Activated naive CD8-positive, alpha-beta T cell treated with anti-CD3 and anti-CD28 coated beads, Interleukin-2, amount 10 ng/mL, durations not matched to agents 7 days and 5 days (primary cell): Measurements from ENCODE around the gene BANF2. TPM values are rescaled to one million over a fixed set of nuclear protein-coding genes. Genes with fewer than 3 reads are reported as not detected.

Experiments used
- ATAC-seq: fragments of 150-1000 bp; cut with Tn5 transposase; one replicate; pipeline ENCODE4 v1.10.0; 2021; ENCODE audit warnings: low read depth, moderate library complexity
- POLR2A ChIA-PET: fragments of 350-600 bp; sonication (Branson Sonifier 250); formaldehyde crosslinking; loops from one replicate; lab custom pipeline; 2021; ENCODE audit warnings: antibody characterized with exemption; lab: Charles Lee
- DNase-seq: peaks from one replicate; pipeline ENCODE4 v3.0.0; 2021
- H3K27ac Mint-ChIP-seq: one replicate; pipeline ENCODE4 v1.8.0; 2022; ENCODE audit warnings: mild to moderate bottlenecking, mixed read lengths
- H3K27me3 Mint-ChIP-seq: one replicate; pipeline ENCODE4 v1.8.0; 2022; ENCODE audit warnings: mild to moderate bottlenecking, moderate library complexity, mixed read lengths
- H3K36me3 Mint-ChIP-seq: one replicate; pipeline ENCODE4 v1.8.0; 2021; ENCODE audit warnings: mild to moderate bottlenecking, mixed read lengths
- H3K4me1 Mint-ChIP-seq: one replicate; pipeline ENCODE4 v1.8.0; 2021; ENCODE audit warnings: mixed read lengths
- H3K4me3 Mint-ChIP-seq: one replicate; pipeline ENCODE4 v1.8.0; 2022; ENCODE audit warnings: mild to moderate bottlenecking, moderate library complexity, mixed read lengths
- H3K9me3 Mint-ChIP-seq: one replicate; pipeline ENCODE4 v1.8.0; 2021; ENCODE audit warnings: mixed read lengths
- total RNA-seq, 2 experiments: library from RNA; stranded (reverse); gene quantifications; one replicate each; pipeline ENCODE4 v1.2.3, GENCODE V29; 2021

The BANF2 gene
- total RNA-seq, 2 experiments from 2014 or later, result not detected

DNA sequence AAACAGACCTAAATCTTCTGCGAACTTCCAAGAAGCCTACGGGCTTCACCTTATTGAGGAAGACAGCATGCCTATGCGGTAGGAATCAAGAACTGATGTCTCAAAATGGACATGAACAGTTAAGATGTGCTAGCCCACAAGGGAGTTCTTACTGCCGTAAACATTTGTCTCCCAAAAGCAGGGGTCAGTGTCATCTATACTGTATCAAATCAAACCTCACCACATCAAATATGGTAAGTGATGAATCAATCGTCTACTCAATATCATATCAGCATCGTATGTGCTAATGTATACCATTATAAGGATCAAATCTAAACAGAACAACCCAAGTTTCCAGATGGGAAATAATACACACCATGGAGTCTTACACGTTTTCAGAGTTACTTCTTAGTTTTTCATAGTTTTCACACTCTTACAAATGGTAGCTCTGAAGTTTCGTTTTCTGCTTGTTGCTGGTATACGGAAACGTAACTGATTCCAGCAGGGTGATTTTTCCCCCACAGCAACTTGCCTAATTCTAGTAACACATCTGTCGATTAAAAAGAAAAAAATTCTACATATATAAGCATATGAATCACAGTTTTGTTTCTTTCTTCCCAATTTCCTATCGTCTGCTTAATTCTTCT lies 30.3 kb upstream of the BANF2 start:
- ATAC-seq, result no peak
- no peaks in the 10 kb centered on the region for H3K9me3 Mint-ChIP-seq
- peaks cover 30% of the 10 kb centered on the region for H3K4me1 Mint-ChIP-seq
- POLR2A ChIA-PET, result interaction anchor here (0.5 kb wide), 1 partner anchor 95 kb away, joined by 4 read pairs; no protein-coding TSS in a partner anchor
- H3K27me3 Mint-ChIP-seq, result no peaks in the 10 kb centered on the region
- DNase-seq, result no peak
- H3K27ac Mint-ChIP-seq, result no peak overlapping the region
- H3K4me3 Mint-ChIP-seq, result no peak overlapping the region
- peaks cover 34% of the 10 kb centered on the region for H3K36me3 Mint-ChIP-seq

DNA sequence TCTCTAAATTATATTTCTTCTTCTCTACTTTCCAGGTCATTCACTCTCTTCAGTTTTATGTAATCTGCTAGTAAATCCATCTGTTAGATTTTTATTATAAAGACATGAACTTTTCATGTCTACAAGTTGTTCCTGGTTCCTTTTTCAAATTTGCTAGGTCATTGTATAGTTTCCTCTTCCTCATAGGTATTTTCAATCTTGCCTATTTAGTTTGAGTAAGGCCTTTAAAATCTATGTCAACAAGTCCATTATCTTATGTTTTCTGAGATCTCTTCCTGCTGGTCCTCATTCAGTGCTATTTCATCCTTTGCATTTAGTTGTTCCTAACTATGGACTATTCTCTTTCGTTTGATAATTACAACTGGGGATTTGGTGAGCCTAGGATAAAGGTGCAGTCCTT lies 28.8 kb upstream of the BANF2 start:
- peaks cover 38% of the 10 kb centered on the region for H3K36me3 Mint-ChIP-seq
- H3K27me3 Mint-ChIP-seq, result no peaks in the 10 kb centered on the region
- POLR2A ChIA-PET, result no interaction called here
- no peak overlapping the region for H3K27ac Mint-ChIP-seq
- H3K4me1 Mint-ChIP-seq, result peaks cover 22% of the 10 kb centered on the region
- no peaks in the 10 kb centered on the region for H3K9me3 Mint-ChIP-seq
- H3K4me3 Mint-ChIP-seq, result no peak overlapping the region
- ATAC-seq (no peak), DNase-seq (no peak)

GRCh38 chr20:17671565-17671964 lies 28.2 kb upstream of the BANF2 start:
- Mint-ChIP-seq H3K27me3 (no peaks in the 10 kb centered on the region), H3K4me3 (no peak overlapping the region)
- POLR2A ChIA-PET, result no interaction called here

GRCh38 chr20:17673084-17673483 lies 26.7 kb upstream of the BANF2 start:
- Mint-ChIP-seq H3K9me3 (no peaks in the 10 kb centered on the region), H3K27ac (no peak overlapping the region), H3K4me3 (no peak overlapping the region), H3K27me3 (no peaks in the 10 kb centered on the region), H3K36me3 (peaks cover 30% of the 10 kb centered on the region), H3K4me1 (peaks cover 10% of the 10 kb centered on the region)
- POLR2A ChIA-PET, result no interaction called here
- DNase-seq, result no peak
- ATAC-seq, result no peak

More at GRCh38 chr20:17671565-17671964, 28.2 kb upstream of the BANF2 start:
- ATAC-seq (no peak), DNase-seq (no peak)
- Mint-ChIP-seq H3K36me3 (peaks cover 38% of the 10 kb centered on the region), H3K9me3 (no peaks in the 10 kb centered on the region), H3K27ac (no peak overlapping the region), H3K4me1 (peaks cover 18% of the 10 kb centered on the region)

GRCh38 chr20:17674722-17675518 lies 24.8 kb upstream of the BANF2 start:
- Mint-ChIP-seq H3K27ac (no peak overlapping the region), H3K4me1 (peaks cover 21% of the 10 kb centered on the region), H3K27me3 (no peaks in the 10 kb centered on the region), H3K4me3 (no peak overlapping the region), H3K36me3 (peaks cover 20% of the 10 kb centered on the region), H3K9me3 (no peaks in the 10 kb centered on the region)
- DNase-seq (no peak), ATAC-seq (no peak)
- POLR2A ChIA-PET, result no interaction called here

DNA sequence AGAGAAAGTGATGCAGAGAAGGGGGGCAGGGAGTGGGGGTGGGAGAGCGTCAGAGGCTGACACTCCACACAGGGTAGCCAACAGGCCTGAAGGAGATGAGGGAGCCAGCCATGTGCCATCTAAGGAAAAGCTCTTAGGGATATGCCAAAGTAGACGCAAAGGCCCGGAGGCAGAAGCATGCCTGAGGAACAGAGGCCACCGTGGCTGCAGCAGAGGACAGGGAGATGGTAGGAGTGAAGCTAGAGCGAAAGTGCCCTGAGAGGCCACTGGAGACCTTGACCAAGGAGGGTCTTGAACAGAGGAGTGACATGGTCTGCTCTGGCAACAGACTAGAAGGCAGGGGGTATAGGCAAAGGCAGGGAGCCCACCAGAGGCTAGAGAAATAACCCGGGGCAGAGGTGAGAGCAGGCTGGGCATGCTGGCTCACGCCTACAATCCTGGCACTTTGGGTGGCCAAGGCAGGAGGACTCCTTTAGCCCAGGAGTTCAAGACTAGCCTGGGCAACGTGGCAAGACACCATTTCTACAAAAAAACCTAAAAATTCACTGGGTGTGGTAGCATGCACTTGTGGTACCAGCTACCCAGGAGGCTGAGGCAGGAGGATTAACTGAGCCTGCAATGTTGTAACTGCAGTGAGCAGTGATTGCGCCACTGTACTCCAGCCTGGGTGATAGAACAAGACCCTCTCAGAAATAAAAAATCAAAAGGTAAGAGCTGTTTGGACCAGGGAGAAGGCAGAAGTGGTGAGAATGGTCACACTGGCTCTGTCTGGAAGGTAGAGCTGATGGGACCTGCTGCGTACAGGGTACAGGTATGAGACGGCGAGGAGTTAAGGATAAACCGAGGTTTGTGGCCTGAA lies 24.0 kb upstream of the BANF2 start:
- Mint-ChIP-seq H3K4me1 (peaks cover 26% of the 10 kb centered on the region), H3K4me3 (no peak overlapping the region), H3K9me3 (no peaks in the 10 kb centered on the region), H3K27me3 (no peaks in the 10 kb centered on the region), H3K27ac (no peak overlapping the region), H3K36me3 (peaks cover 17% of the 10 kb centered on the region)
- POLR2A ChIA-PET, result no interaction called here
- ATAC-seq, result no peak
- no peak for DNase-seq

- Mint-ChIP-seq H3K4me1 (peaks cover 24% of the 10 kb centered on the region), H3K27ac (no peak overlapping the region), H3K4me3 (no peak overlapping the region), H3K9me3 (no peaks in the 10 kb centered on the region), H3K36me3 (peaks cover 17% of the 10 kb centered on the region), H3K27me3 (no peaks in the 10 kb centered on the region)
- no peak for ATAC-seq
- POLR2A ChIA-PET, result no interaction called here
- DNase-seq, result no peak
Observed at GRCh38 chr20:17676378-17676759, 23.4 kb upstream of the BANF2 start.

DNA sequence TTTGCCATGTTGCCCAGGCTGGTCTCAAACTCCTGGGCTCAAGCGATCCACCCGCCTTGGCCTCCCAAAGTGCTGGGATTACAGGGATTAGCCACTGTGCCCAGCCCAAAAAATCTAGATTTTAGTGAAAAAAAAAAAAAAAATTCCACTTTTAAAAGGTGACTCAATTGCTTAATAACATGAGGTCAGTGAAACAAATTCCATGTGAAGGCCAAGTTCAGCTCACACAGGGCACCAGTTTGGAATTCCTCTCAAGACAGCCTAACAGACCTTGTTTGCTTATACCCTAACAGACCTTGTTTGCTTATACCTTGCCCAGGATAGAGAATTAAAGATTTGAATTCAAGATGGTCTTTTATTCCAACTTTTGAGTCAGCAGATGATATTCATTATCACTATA lies 22.8 kb upstream of the BANF2 start:
- H3K36me3 Mint-ChIP-seq, result peaks cover 14% of the 10 kb centered on the region
- POLR2A ChIA-PET, result interaction anchor here (0.7 kb wide), 1 partner anchor 218 kb away, joined by 3 read pairs; no protein-coding TSS in a partner anchor
- ATAC-seq (no peak), DNase-seq (no peak)
- H3K4me3 Mint-ChIP-seq, result no peak overlapping the region
- H3K27me3 Mint-ChIP-seq, result no peaks in the 10 kb centered on the region
- H3K4me1 Mint-ChIP-seq, result peaks cover 24% of the 10 kb centered on the region
- no peaks in the 10 kb centered on the region for H3K9me3 Mint-ChIP-seq
- H3K27ac Mint-ChIP-seq, result no peak overlapping the region

GRCh38 chr20:17678295-17678694 lies 21.5 kb upstream of the BANF2 start:
- Mint-ChIP-seq H3K36me3 (peaks cover 7% of the 10 kb centered on the region), H3K27me3 (peaks cover 4% of the 10 kb centered on the region), H3K4me3 (no peak overlapping the region), H3K9me3 (no peaks in the 10 kb centered on the region), H3K27ac (no peak overlapping the region), H3K4me1 (peaks cover 27% of the 10 kb centered on the region)
- POLR2A ChIA-PET, result no interaction called here
- ATAC-seq (no peak), DNase-seq (no peak)

- Mint-ChIP-seq H3K9me3 (no peaks in the 10 kb centered on the region), H3K36me3 (peaks cover 7% of the 10 kb centered on the region), H3K27ac (no peak overlapping the region), H3K27me3 (peaks cover 9% of the 10 kb centered on the region), H3K4me1 (peaks cover 27% of the 10 kb centered on the region), H3K4me3 (no peak overlapping the region)
- DNase-seq, result no peak
- POLR2A ChIA-PET, result no interaction called here
- no peak for ATAC-seq
Observed at GRCh38 chr20:17678886-17679285, 20.9 kb upstream of the BANF2 start.

- H3K27me3 Mint-ChIP-seq, result peaks cover 17% of the 10 kb centered on the region
- POLR2A ChIA-PET, result interaction anchor here (2.6 kb wide), 1 partner anchor 177 kb away, joined by 11 read pairs; no protein-coding TSS in a partner anchor
- ATAC-seq (no peak), DNase-seq (no peak)
- H3K9me3 Mint-ChIP-seq, result no peaks in the 10 kb centered on the region
- peak overlapping the region; percentile 80 for H3K27ac Mint-ChIP-seq
- peaks cover 4% of the 10 kb centered on the region for H3K36me3 Mint-ChIP-seq
- H3K4me3 Mint-ChIP-seq, result peak overlapping the region; percentile 84
- H3K4me1 Mint-ChIP-seq, result peaks cover 26% of the 10 kb centered on the region
Observed at GRCh38 chr20:17679941-17680835, 19.6 kb upstream of the BANF2 start.

DNA sequence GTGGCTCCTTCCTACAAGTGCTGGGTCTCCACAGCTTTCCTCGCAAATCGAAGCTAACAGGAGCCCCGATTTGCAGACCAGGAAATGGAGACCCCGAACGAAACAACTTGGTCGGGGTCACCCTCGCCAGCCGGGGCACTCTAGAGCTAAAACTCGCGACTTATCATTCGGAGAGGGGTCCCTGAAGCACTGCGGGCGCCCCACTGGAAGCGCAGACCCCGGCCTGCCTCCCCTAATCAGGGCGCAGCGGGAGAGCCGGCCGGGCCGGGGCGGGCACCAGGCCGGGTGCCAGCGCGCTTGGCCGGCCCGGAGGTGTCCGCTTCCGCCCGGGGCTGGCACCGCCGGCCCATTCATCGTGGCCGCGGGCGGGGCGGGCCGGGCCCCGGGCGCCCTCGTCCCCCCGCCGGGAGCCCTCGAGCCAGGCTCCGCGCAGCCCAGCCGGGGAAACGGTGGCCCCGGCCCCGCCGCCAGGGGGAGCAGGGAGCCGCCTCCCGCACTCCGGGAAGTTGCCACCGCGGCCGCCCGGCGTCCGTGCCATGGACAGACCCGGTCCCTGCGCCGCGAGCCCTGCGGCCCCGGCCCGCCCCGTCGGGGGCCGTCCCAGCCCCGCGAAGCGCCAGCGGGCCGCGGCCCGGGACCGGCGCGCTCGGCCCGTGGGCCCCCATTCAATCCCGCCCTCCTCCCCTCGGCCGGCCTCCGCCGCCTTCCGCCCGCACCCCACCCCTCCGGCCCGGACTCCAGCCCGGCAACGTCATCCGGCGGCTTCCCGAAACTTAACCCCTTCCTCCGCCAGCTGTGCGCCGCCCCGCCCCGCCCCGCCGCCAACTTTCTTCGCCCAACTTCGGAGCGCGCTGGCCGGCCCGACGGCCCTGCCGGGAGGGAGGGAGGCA lies 18.7 kb upstream of the BANF2 start:
- peaks cover 20% of the 10 kb centered on the region for H3K27me3 Mint-ChIP-seq
- H3K9me3 Mint-ChIP-seq, result no peaks in the 10 kb centered on the region
- peaks cover 3% of the 10 kb centered on the region for H3K36me3 Mint-ChIP-seq
- peak overlapping the region; percentile 80 for H3K27ac Mint-ChIP-seq
- ATAC-seq, result peak; percentile 31
- H3K4me3 Mint-ChIP-seq, result peak overlapping the region; percentile 84
- POLR2A ChIA-PET, result interaction anchor here (0.6 to 2.6 kb wide), 9 partner anchors 14 to 287 kb away, joined by 3 to 11 read pairs (median 8); partner anchors contain the start of genes DSTN, MGME1 and SNX5
- DNase-seq, result peak; percentile 91
- peaks cover 23% of the 10 kb centered on the region for H3K4me1 Mint-ChIP-seq
